T1000 (cell line): ENCODE data around the gene ZNF766.
"Not testable (repeated sequence)": the region's sequence is repeated elsewhere in the genome, so short reads cannot be mapped to it uniquely, and the experiment has no call there.

Experiments
- DNase-seq: peaks from one replicate; lab custom pipeline; 2025; ENCODE audit warnings: mixed read lengths; lab: John Stamatoyannopoulos, UW

Gene ZNF766

GRCh38 chr19:52275988-52276387, 6.6 kb downstream of the ZNF766 start:
- DNase-seq: no peak

GRCh38 chr19:52277471-52277870, 8.1 kb downstream of the ZNF766 start:
- DNase-seq: no peak

DNA sequence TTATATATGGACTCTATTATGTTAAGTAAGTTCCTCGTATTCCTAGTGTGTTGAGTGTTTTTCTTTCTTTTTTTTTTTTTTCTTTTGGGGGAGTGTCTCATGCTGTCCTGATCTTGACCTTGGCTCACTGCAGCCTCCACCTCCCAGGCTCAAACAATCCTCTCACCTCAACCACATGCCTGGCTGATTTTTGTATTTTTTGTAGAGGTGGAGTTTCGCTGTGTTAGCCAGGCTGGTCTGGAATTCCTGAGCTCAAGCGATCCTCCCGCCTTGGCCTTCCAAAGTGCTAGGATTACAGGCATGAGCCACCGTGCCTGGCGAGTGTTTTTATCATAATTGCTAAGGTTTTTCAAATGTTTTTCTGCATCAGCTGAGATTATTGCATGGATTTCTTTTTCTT, 16.9 kb downstream of the ZNF766 start:
- DNase-seq: no peak

GRCh38 chr19:52291781-52292180, 22.4 kb downstream of the ZNF766 start:
- no peak for DNase-seq

GRCh38 chr19:52292946-52293345, 23.6 kb downstream of the ZNF766 start:
- not testable (repeated sequence) for DNase-seq

- DNase-seq: no peak
These were observed 27.0 kb downstream of the ZNF766 start for GRCh38 chr19:52296400-52296772.

- DNase-seq: peak; percentile 49
These were observed 27.6 kb downstream of the ZNF766 start, which contains the start of gene ZNF480 for GRCh38 chr19:52296773-52297600. TSS of gene ZNF480 (plus strand) at chr19:52297169. CDS start at chr19:52300413, 3,244 bp downstream.

DNA sequence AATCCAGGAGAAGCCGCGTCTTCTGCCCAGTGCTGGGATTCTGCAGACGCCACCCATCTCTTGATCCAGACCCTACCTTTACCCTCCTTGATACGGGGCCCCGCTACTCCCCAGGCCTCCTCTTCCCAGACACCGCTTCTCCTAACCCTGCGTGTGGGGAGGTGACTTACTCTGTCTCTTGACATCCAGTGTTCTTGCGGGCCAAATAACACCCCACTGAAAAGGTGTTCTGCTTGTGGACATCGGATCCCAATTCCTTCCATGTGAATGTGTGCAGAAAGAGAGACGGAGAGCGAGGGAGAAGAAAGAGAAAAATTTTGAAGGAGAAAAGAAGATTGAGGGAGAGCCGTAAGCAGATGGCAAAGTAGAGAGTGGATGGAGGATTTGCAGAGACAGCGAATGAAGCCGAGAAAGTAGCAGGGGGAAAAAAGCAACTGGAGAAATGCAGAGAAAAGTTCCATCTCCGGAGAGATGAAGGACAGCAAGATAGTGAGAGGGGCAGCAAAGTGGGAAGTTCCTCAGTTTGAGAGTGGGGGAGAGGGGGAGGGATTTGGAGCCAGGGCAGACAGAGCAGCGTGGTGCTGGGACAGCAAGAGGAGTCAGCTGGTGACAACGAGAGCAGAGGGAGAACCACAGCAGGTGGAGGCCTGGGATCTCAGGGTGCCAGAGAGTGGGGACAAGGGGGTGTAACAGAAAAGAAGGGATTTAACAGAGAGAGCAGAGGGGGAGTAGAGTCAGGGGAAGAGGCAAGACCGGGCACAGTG, 28.4 kb downstream of the ZNF766 start:
- DNase-seq: no peak

DNA sequence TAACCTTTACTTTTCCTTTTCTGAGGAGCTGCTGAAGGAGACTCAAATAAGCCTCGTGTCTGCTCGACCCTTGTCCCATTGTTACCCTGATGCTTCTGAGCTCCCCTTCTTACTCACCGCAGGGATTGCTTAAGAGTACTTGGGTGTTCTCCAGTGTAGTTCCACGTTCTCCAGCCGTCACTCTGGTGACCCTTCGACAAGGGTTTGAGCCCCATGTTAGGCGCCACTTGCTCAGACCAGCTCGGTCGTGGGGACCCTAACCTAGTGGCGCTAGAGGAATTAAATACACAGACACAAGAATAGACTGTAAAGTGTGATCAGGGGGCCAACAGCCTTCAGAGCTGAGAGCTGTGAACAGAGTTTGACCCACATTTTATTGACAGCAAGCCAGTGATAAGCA, 37.9 kb downstream of the ZNF766 start:
- DNase-seq: no peak

DNA sequence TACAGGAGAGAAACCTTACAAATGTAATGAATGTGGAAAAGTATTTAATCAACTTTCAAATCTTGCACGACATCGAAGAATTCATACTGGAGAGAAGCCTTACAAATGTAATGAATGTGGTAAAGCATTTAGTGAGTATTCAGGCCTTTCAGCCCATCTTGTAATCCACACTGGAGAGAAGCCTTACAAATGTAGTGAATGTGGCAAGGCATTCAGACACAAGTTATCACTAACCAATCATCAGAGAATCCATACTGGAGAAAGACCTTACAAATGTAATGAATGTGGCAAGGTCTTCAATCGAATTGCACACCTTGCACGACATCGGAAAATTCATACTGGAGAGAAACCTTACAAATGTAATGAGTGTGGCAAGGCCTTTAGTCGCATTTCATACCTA, 53.0 kb downstream of the ZNF766 start:
- no peak for DNase-seq

DNA sequence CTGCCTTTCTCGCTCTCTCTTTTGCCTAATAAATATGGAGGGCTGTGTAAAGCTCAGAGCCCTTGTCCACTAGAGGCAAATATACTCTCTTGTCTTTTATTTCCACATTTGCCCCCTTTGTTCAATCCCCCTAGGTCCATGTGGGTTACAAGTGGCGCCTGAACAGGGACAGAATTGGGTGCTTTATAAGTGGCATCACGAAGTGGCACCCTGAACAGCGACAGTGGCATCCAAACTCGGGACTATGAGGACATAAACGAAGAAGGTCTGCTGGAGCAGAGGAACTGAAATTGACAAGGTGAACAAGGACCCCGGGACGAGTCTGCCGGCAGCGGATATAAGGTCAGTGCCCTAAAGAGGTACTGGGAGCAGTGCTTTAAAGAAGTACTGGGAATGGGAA, 62.4 kb downstream of the ZNF766 start:
- DNase-seq: no peak

GRCh38 chr19:52335768-52336116, 66.4 kb downstream of the ZNF766 start:
- DNase-seq: no peak

- DNase-seq: peak; percentile 84
These were observed 66.9 kb downstream of the ZNF766 start, which contains the start of gene ZNF610 for GRCh38 chr19:52336117-52336790. TSS of gene ZNF610 (plus strand) at chr19:52336243. CDS start at chr19:52349173, 12,930 bp downstream.

DNA sequence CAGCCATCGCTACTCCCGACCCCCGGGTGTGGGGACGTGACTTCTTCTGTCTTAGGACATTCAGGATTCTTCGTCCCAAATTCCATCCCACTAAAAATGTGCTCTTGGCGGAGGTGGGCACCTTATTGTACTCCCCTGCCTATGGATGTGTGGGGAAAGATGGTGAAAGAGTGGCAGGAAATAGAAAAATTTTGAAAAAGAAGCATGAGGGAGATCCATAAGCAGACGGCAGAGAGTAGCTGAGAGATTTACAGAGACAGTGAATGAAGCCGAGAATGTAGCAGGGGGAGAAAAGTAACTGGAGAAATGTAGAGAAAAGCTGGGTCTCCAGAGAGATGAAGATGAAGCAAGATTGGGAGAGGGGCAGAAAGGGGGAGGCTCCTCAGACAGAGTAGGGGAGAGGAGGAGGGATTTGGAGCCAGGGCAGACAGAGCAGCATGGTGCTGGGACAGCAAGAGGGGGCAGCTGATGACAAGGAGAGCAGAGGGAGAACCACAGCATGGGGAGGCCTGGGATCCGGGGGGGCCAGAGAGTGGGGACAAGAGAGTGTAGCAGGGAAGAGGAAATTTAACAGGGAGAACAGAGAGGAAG, 67.5 kb downstream of the ZNF766 start:
- no peak for DNase-seq

GRCh38 chr19:52339022-52339421, 69.6 kb downstream of the ZNF766 start:
- DNase-seq: not testable (repeated sequence)

GRCh38 chr19:52343548-52343947, 74.2 kb downstream of the ZNF766 start:
- DNase-seq: no peak

GRCh38 chr19:52345162-52345561, 75.8 kb downstream of the ZNF766 start:
- no peak for DNase-seq
